HepG2 (cell line): ENCODE data around the gene OR6S1. TPM values are rescaled to one million over a fixed set of nuclear protein-coding genes. Genes with fewer than 3 reads are reported as not detected.

Experiments used
- BRF2 ChIP-seq: sonication (generic); formaldehyde crosslinking; IDR thresholded peaks from 2 replicates; pipeline ENCODE4 v1.8.1; 2022; ENCODE audit warnings: mild to moderate bottlenecking, missing genetic modification reagents
- FIP1L1 ChIP-seq: fragments of 200-400 bp; formaldehyde crosslinking; IDR thresholded peaks from 2 replicates; pipeline ENCODE4 v1.6.1; 2018; ENCODE audit warnings: low read depth, mild to moderate bottlenecking, low read length, moderate library complexity, borderline replicate concordance; ENCODE audit not compliant: insufficient read depth
- GATAD2A ChIP-seq: IDR thresholded peaks from 2 replicates; pipeline ENCODE4 v1.6.1; 2016
- GMEB1 ChIP-seq: sonication (generic); formaldehyde crosslinking; IDR thresholded peaks from 2 replicates; pipeline ENCODE4 v1.5.1; 2020; ENCODE audit warnings: missing genetic modification reagents, mild to moderate bottlenecking, borderline replicate concordance
- GTF2F1 ChIP-seq: fragments of 150-350 bp; IDR thresholded peaks from 2 replicates; pipeline ENCODE4 v1.6.1; 2014; ENCODE audit warnings: low read length
- MIER3 ChIP-seq: IDR thresholded peaks from 2 replicates; pipeline ENCODE4 v1.6.1; 2016; ENCODE audit warnings: missing compliant biosample characterization, borderline replicate concordance
- NFKBIZ ChIP-seq: IDR thresholded peaks from 2 replicates; pipeline ENCODE4 v1.6.1; 2018; ENCODE audit warnings: missing genetic modification reagents, missing compliant biosample characterization
- SIN3B ChIP-seq: fragments of 150-350 bp; IDR thresholded peaks from 2 replicates; pipeline ENCODE4 v1.6.1; 2014; ENCODE audit warnings: low read length
- SKIL ChIP-seq: sonication (generic); formaldehyde crosslinking; IDR thresholded peaks from 2 replicates; pipeline ENCODE4 v1.8.0; 2022; ENCODE audit warnings: missing genetic modification reagents, mild to moderate bottlenecking, moderate library complexity, borderline replicate concordance
- SNRNP70 ChIP-seq: fragments of 200-400 bp; formaldehyde crosslinking; IDR thresholded peaks from 2 replicates; pipeline ENCODE4 v1.6.1; 2017; ENCODE audit warnings: mild to moderate bottlenecking, low read depth, low read length, moderate library complexity
- SP2 ChIP-seq: sonication (generic); formaldehyde crosslinking; IDR thresholded peaks from 2 replicates; pipeline ENCODE4 v1.5.1; 2020; ENCODE audit warnings: mild to moderate bottlenecking, missing genetic modification reagents
- TBX3 ChIP-seq: fragments of 450-650 bp; IDR thresholded peaks from 2 replicates; pipeline ENCODE4 v1.6.1; 2017; ENCODE audit warnings: antibody characterized with exemption, mild to moderate bottlenecking, inconsistent platforms, borderline replicate concordance
- TOE1 ChIP-seq: sonication (generic); formaldehyde crosslinking; IDR thresholded peaks from 2 replicates; pipeline ENCODE4 v1.4.0; 2020; ENCODE audit warnings: mild to moderate bottlenecking, missing genetic modification reagents
- ZBTB20 ChIP-seq: sonication (generic); formaldehyde crosslinking; IDR thresholded peaks from 2 replicates; pipeline ENCODE4 v1.8.1; 2023; ENCODE audit warnings: missing genetic modification reagents, low read depth, mild to moderate bottlenecking, borderline replicate concordance
- ZFP90 ChIP-seq: sonication (generic); formaldehyde crosslinking; IDR thresholded peaks from 2 replicates; pipeline ENCODE4 v1.8.0; 2022; ENCODE audit warnings: missing genetic modification reagents, mild to moderate bottlenecking, inconsistent platforms, borderline replicate concordance
- ZFY ChIP-seq: sonication (generic); formaldehyde crosslinking; IDR thresholded peaks from 2 replicates; pipeline ENCODE4 v1.4.0; 2020; ENCODE audit warnings: missing genetic modification reagents
- ZNF180 ChIP-seq: sonication (generic); formaldehyde crosslinking; IDR thresholded peaks from 2 replicates; pipeline ENCODE4 v1.4.0; 2020; ENCODE audit warnings: low read depth, missing genetic modification reagents, borderline replicate concordance
- ZNF501 ChIP-seq: sonication (generic); formaldehyde crosslinking; IDR thresholded peaks from 2 replicates; pipeline ENCODE4 v1.5.1; 2020; ENCODE audit warnings: mild to moderate bottlenecking, moderate library complexity, missing genetic modification reagents
- ZNF557 ChIP-seq: sonication (generic); formaldehyde crosslinking; IDR thresholded peaks from 2 replicates; pipeline ENCODE4 v1.4.0; 2020; ENCODE audit warnings: missing genetic modification reagents
- ZNF572 ChIP-seq: sonication (generic); formaldehyde crosslinking; IDR thresholded peaks from 2 replicates; pipeline ENCODE4 v1.5.1; 2020; ENCODE audit warnings: mild to moderate bottlenecking, missing genetic modification reagents
- ZNF609 ChIP-seq: sonication (generic); formaldehyde crosslinking; IDR thresholded peaks from 2 replicates; pipeline ENCODE4 v1.4.0; 2020; ENCODE audit warnings: mild to moderate bottlenecking, missing genetic modification reagents, borderline replicate concordance
- polyA plus RNA-seq, 8 experiments: library from polyadenylated mRNA; depleted of rRNA in 3 of 8; stranded (reverse) in 7 of 8; unstranded in 1 of 8; fragments of >200 nt; fragmentation: Illumina TruSeq in 4 of 8; extraction: Trizol in 4 of 8; gene quantifications; 2 replicates each; pipeline versions ENCODE4 v1.2.1 to v1.2.3, GENCODE V29; 2011 to 2016; ENCODE audit warnings: low read depth in 4 of 8, missing spikeins in 1 of 8, mixed read lengths in 1 of 8; ENCODE audit not compliant: insufficient read depth in 1 of 8
- total RNA-seq, 5 experiments: library from RNA; depleted of rRNA; stranded (reverse); fragments of >200 nt; fragmentation: Illumina TruSeq; extraction: Trizol; gene quantifications; 2 replicates each; pipeline ENCODE4 v1.2.3, GENCODE V29; 2016; ENCODE audit warnings: low read depth in 1 of 5

Gene OR6S1
- total and polyA plus RNA-seq, 2 of the 13 experiments (the other 11 are each of a cell fraction or from before 2014, with no cell fraction given) = 0.09 TPM; not detected in 1

GRCh38 chr14:20688167-20688839 lies 46.8 kb upstream of the OR6S1 start, which contains the start of gene ANG (continued):
- no peak for TF ChIP-seq MIER3 (CRISPR knock-in tag)
- no peak for TF ChIP-seq BRF2 (CRISPR knock-in tag)
- TF ChIP-seq ZFY (CRISPR knock-in tag) = peak; percentile 38
- no peak for TF ChIP-seq GTF2F1
- TF ChIP-seq GMEB1 (CRISPR knock-in tag) = no peak
- TF ChIP-seq TBX3 = no peak
- TF ChIP-seq ZNF180 (CRISPR knock-in tag) = no peak
- no peak for TF ChIP-seq ZFP90
- no peak for TF ChIP-seq ZNF572 (CRISPR knock-in tag)
- TF ChIP-seq FIP1L1 = no peak
- no peak for TF ChIP-seq ZNF557 (CRISPR knock-in tag)
- no peak for TF ChIP-seq ZNF609 (CRISPR knock-in tag)
- TF ChIP-seq SNRNP70 = no peak
- TF ChIP-seq NFKBIZ (CRISPR knock-in tag) = 0 out of 2 replicates have a peak, but pooled peaks have one; percentile 8
- TF ChIP-seq GATAD2A = peak; percentile 70
- TF ChIP-seq TOE1 = no peak
- TF ChIP-seq SP2 (CRISPR knock-in tag) = no peak
- no peak for TF ChIP-seq SIN3B
- no peak for TF ChIP-seq ZNF501 (CRISPR knock-in tag)
- peak; percentile 37; the same call in 1 of the 2 replicates for TF ChIP-seq SKIL (CRISPR knock-in tag)
- peak; percentile 68; the same call in 1 of the 2 replicates for TF ChIP-seq ZBTB20
